GM19468 (cell line): ENCODE results near the gene ANKRD60.

ENCODE experiments used
- ATAC-seq: cut with Tn5 transposase; IDR thresholded peaks from one replicate; pipeline ENCODE4 v1.9.1; 2021; ENCODE audit warnings: mild to moderate bottlenecking, moderate library complexity, moderate number of reproducible peaks; ENCODE audit not compliant: unreplicated experiment; ENCODE audit errors: extremely low read depth

The ANKRD60 gene

GRCh38 chr20:58245181-58245891 is 16.9 kb upstream of the ANKRD60 start:
- no peak for ATAC-seq

GRCh38 chr20:58244517-58245030 is 16.1 kb upstream of the ANKRD60 start:
- ATAC-seq = no peak

- no peak for ATAC-seq
These were observed 15.4 kb upstream of the ANKRD60 start for GRCh38 chr20:58243653-58244410.

- ATAC-seq = no peak
These were observed 14.4 kb upstream of the ANKRD60 start for GRCh38 chr20:58242824-58243223.

GRCh38 chr20:58241766-58242465 is 13.5 kb upstream of the ANKRD60 start:
- ATAC-seq = no peak

- ATAC-seq = no peak
These were observed 12.0 kb upstream of the ANKRD60 start for GRCh38 chr20:58240471-58240870.

- ATAC-seq = no peak
These were observed 10.8 kb upstream of the ANKRD60 start for GRCh38 chr20:58239216-58239615.

- no peak for ATAC-seq
These were observed 10.0 kb upstream of the ANKRD60 start for GRCh38 chr20:58238490-58238889.

- ATAC-seq = no peak
These were observed 9.1 kb upstream of the ANKRD60 start for GRCh38 chr20:58237318-58238132.

- ATAC-seq = no peak
These were observed 8.3 kb upstream of the ANKRD60 start for GRCh38 chr20:58236612-58237317.

GRCh38 chr20:58235010-58235409 is 6.6 kb upstream of the ANKRD60 start:
- ATAC-seq = no peak

GRCh38 chr20:58233881-58234528 is 5.6 kb upstream of the ANKRD60 start:
- no peak for ATAC-seq

- no peak for ATAC-seq
These were observed 4.9 kb upstream of the ANKRD60 start for GRCh38 chr20:58233393-58233792.

GRCh38 chr20:58231683-58232082 is 3.2 kb upstream of the ANKRD60 start:
- no peak for ATAC-seq

GRCh38 chr20:58229198-58229798 is 845 bp upstream of the ANKRD60 start:
- ATAC-seq = no peak

GRCh38 chr20:58228103-58228483 is 360 bp downstream of the ANKRD60 start:
- no peak for ATAC-seq

GRCh38 chr20:58227391-58228102 is 906 bp downstream of the ANKRD60 start:
- no peak for ATAC-seq
